Immature natural killer cell (primary cell): ENCODE results near the gene ICA1L. TPM values are rescaled to one million over a fixed set of nuclear protein-coding genes. Genes with fewer than 3 reads are reported as not detected.
"Not testable (repeated sequence)": the region's sequence is repeated elsewhere in the genome, so short reads cannot be mapped to it uniquely, and the experiment has no call there.

Source experiments
- DNase-seq, 3 donors: peaks; one replicate each; pipeline ENCODE4 v3.0.0; 2022; ENCODE audit warnings: mixed read lengths in 1 of 3
- H3K27ac Mint-ChIP-seq, 6 donors: one replicate each; pipeline ENCODE4 v1.8.0; 2020; ENCODE audit warnings: mixed read lengths in 6 of 6, mild to moderate bottlenecking in 5 of 6, inconsistent platforms in 4 of 6, moderate library complexity in 3 of 6
- H3K27me3 Mint-ChIP-seq, 3 donors: one replicate each; pipeline ENCODE4 v1.8.0; 2020 to 2021; ENCODE audit warnings: low read depth in 3 of 3, mild to moderate bottlenecking in 3 of 3, mixed read lengths in 3 of 3, moderate library complexity in 3 of 3, inconsistent platforms in 1 of 3
- H3K36me3 Mint-ChIP-seq, 3 donors: one replicate each; pipeline ENCODE4 v1.8.0; 2020; ENCODE audit warnings: mixed read lengths in 3 of 3, inconsistent platforms in 2 of 3, mild to moderate bottlenecking in 2 of 3
- H3K4me1 Mint-ChIP-seq, 2 donors: one replicate each; pipeline ENCODE4 v1.8.0; 2020; ENCODE audit warnings: inconsistent platforms in 2 of 2, mild to moderate bottlenecking in 2 of 2, mixed read lengths in 2 of 2, moderate library complexity in 1 of 2
- H3K4me3 Mint-ChIP-seq, 5 donors: one replicate each; pipeline ENCODE4 v1.8.0; 2020; ENCODE audit warnings: mild to moderate bottlenecking in 5 of 5, mixed read lengths in 5 of 5, inconsistent platforms in 3 of 5, moderate library complexity in 3 of 5
- H3K9me3 Mint-ChIP-seq, 6 donors: one replicate each; pipeline ENCODE4 v1.8.0; 2020; ENCODE audit warnings: mild to moderate bottlenecking in 6 of 6, mixed read lengths in 6 of 6, inconsistent platforms in 4 of 6, moderate library complexity in 3 of 6
- polyA plus RNA-seq, 3 donors: library from polyadenylated mRNA; unstranded; fragments of 300-500 nt; fragmentation: Illumina TruSeq; gene quantifications; one replicate each; pipeline ENCODE4 v1.2.3, GENCODE V29; 2021

ICA1L gene
- polyA plus RNA-seq, result 1 to 10 TPM; 4.6 to 4.9 (median 4.7) TPM

DNA sequence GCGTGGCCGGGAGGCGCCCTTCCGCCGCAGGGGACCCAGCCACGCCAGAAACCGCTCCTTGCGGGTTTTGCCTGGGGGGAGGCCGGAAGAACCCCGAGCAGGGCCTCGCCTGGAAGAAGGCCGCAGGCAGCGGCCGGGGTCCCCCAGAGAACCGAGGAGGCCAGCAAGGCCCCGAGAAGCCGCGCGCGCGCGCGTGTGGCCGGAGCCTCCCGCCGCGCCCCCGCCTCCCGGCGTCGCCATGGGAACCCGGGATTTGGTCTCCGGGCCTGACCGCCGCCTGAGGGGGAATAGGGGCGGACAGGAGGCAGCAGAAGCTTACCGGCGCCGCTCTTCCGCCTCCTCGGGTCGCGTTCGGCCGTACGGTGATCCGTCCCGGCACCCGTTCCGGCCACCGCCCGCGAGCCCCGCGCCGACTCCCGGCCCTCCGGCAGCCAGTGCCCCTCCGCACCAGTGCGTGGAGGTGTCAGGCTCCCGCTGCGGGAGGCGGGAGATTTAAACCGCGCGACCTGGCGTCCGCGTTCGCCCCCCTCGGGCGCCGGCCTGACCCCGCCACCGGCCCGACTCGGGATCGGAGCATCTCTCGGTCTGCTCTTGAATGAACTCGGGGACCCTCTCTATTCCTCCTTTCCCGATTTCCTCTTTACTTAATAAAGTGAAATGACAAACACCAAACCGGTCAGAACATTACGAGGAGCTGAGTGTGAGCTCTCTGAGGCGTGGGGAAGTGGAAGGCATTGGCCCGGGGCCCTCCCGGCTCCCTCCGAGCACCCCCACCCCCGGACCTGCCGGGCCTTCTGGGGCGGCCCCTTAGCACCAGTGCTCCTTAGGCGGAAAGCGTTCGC is at the start of gene ICA1L:
Gene ICA1L, minus strand, starts transcription at position 467 of the 842 bp plus-strand sequence. CDS start 42,757 bp downstream, outside the sequence.
- no peaks in the 10 kb centered on the region for H3K9me3 Mint-ChIP-seq
- peaks cover 0 to 6% (median 2%) of the 10 kb centered on the region in 3 donors for H3K27me3 Mint-ChIP-seq
- H3K4me3 Mint-ChIP-seq, result peak within 1 kb of the TSS; percentile 88 to 97 (median 95)
- H3K27ac Mint-ChIP-seq, result peak within 1 kb of the TSS; percentile 84 to 91 (median 87)
- peak; percentile 62 to 65 (median 63) for DNase-seq
- H3K36me3 Mint-ChIP-seq, result no peaks in the 10 kb centered on the region
- peaks cover 12 to 17% of the 10 kb centered on the region in 2 donors for H3K4me1 Mint-ChIP-seq

DNA sequence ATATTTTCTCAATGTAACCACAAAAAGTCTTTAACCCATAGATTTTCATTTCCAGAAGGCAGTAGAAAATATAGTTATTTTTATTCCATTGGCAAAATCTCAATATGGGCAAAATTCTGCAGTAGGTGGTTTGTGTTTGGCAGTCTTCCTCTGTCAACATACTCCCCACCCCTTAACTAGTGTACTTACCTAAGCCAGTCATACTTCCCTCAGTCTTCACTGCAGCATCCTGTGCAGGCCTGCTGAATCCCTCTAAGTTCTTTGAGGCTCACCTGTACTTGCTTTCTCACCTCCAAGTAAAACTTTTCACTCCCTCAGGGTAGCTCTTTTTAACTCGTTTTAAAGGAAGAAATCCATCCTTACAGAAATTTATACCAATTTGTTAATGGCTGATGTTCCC is 47.3 kb upstream of the ICA1L start:
- Mint-ChIP-seq H3K27ac (no peak overlapping the region), H3K4me1 (no peaks in the 10 kb centered on the region)
- no peak for DNase-seq

GRCh38 chr2:202912342-202913201 is 41.0 kb upstream of the ICA1L start:
- Mint-ChIP-seq H3K27ac (peak overlapping the region; percentile 93 to 99 (median 97)), H3K4me1 (peaks cover 16 to 42% of the 10 kb centered on the region in 2 donors), H3K4me3 (peak overlapping the region; percentile 97 to 99 (median 98))
- peak; percentile 1 to 6 (median 1) for DNase-seq
- not testable (repeated sequence) for H3K27me3 Mint-ChIP-seq, H3K9me3 Mint-ChIP-seq, H3K36me3 Mint-ChIP-seq

More for the DNA sequence above, 47.3 kb upstream of the ICA1L start:
- Mint-ChIP-seq H3K36me3 (peaks cover 4 to 10% (median 6%) of the 10 kb centered on the region in 3 donors), H3K4me3 (no peak overlapping the region), H3K27me3 (no peaks in the 10 kb centered on the region), H3K9me3 (no peaks in the 10 kb centered on the region)

DNA sequence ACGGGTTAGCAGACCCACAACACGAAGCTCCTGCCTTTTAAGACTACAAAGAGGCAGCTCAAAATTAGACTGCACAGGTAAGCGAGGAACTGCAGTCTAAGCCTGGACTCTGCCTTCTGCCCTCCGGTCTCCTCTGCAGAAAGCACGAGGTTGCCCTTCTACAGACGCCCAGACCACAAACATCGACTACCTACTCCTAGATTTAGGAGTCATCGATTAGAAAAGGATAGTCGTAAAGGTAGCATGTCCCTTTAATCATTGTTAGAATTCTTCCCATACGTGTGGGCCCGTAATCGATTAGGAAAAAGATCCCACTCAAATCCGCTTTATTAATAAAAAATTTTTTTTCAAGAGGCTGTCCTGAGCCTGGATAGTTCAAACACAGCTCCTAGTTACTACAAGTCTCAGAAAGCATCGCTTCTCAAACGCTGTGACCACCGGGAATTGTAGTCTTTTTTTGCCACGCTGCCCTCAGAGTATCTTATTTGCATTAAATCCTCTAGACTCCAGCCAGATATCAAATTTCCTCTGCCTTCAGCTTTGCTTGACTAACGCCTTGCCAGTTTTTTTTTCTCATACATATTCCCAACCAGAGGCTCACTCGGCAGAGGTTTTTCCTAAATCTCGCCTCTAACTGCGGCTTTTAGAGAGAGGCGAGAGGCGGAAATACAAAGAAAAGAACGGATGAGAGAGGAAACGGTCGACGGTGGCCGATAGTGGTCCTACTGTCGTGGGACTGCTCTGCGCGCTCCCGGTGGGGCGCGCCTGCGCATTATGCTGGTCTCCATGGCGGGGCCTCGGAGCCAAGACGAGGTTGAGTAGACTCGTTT is 40.2 kb upstream of the ICA1L start, which contains the start of the genes CARF and WDR12:
Gene CARF, plus strand, starts transcription at position 764 of the 830 bp plus-strand sequence. CDS start 29,628 bp downstream, outside the sequence.
Gene WDR12, minus strand, starts transcription at position 162 of the 830 bp plus-strand sequence. CDS start 197 bp downstream, outside the sequence.
- peak; percentile 91 to 92 (median 91) for DNase-seq
- H3K36me3 Mint-ChIP-seq, result no peaks in the 10 kb centered on the region
- H3K4me3 Mint-ChIP-seq, result peak within 1 kb of the TSS; percentile 97 to 99 (median 98)
- H3K27ac Mint-ChIP-seq, result peak within 1 kb of the TSS; percentile 93 to 99 (median 97)
- no peaks in the 10 kb centered on the region for H3K9me3 Mint-ChIP-seq
- peaks cover 16 to 42% of the 10 kb centered on the region in 2 donors for H3K4me1 Mint-ChIP-seq
- H3K27me3 Mint-ChIP-seq, result peaks cover 5 to 6% (median 5%) of the 10 kb centered on the region in 3 donors

- Mint-ChIP-seq H3K9me3 (no peaks in the 10 kb centered on the region), H3K36me3 (peaks cover 0 to 2% (median 0%) of the 10 kb centered on the region in 3 donors), H3K27me3 (peaks cover 5 to 6% (median 5%) of the 10 kb centered on the region in 3 donors), H3K4me1 (peaks cover 16 to 42% of the 10 kb centered on the region in 2 donors), H3K4me3 (peak overlapping the region; percentile 97 to 99 (median 98)), H3K27ac (peak overlapping the region; percentile 93 to 99 (median 97))
- no peak for DNase-seq
Observed at GRCh38 chr2:202911203-202911511, 39.6 kb upstream of the ICA1L start.

GRCh38 chr2:202910698-202911097 is 39.1 kb upstream of the ICA1L start:
- Mint-ChIP-seq H3K36me3 (peaks cover 0 to 3% (median under 1%) of the 10 kb centered on the region in 3 donors), H3K27ac (peak overlapping the region in 4 of 6 donors; percentile 93 to 99 (median 98)), H3K9me3 (no peaks in the 10 kb centered on the region), H3K4me3 (peak overlapping the region; percentile 97 to 99 (median 98)), H3K27me3 (peaks cover 5 to 6% (median 5%) of the 10 kb centered on the region in 3 donors), H3K4me1 (peaks cover 16 to 42% of the 10 kb centered on the region in 2 donors)
- no peak for DNase-seq

DNA sequence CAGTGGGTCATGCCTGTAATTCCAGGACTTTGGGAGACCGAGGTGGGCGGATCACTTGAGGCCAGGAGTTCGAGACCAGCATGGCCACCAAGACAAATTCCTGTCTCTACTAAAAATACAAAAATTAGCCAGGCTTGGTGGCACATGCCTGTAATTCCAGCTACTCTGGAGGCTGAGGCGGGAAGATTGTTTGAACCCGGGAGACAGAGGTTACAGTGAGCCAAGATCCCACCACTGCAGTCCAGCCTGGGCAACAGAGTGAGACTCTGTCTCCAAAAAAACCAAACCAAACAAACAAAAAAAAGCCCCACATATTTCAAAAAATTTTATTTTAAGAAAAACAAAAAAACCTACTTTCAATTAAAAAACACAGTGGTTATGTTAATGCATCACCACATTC is 38.7 kb upstream of the ICA1L start:
- H3K4me1 Mint-ChIP-seq, result peaks cover 16 to 42% of the 10 kb centered on the region in 2 donors
- H3K27me3 Mint-ChIP-seq, H3K9me3 Mint-ChIP-seq, H3K36me3 Mint-ChIP-seq, DNase-seq: not testable (repeated sequence)
- peak overlapping the region in 1 of 6 donors; percentile 99 for H3K27ac Mint-ChIP-seq
- H3K4me3 Mint-ChIP-seq, result peak overlapping the region; percentile 14 to 98 (median 97)

DNA sequence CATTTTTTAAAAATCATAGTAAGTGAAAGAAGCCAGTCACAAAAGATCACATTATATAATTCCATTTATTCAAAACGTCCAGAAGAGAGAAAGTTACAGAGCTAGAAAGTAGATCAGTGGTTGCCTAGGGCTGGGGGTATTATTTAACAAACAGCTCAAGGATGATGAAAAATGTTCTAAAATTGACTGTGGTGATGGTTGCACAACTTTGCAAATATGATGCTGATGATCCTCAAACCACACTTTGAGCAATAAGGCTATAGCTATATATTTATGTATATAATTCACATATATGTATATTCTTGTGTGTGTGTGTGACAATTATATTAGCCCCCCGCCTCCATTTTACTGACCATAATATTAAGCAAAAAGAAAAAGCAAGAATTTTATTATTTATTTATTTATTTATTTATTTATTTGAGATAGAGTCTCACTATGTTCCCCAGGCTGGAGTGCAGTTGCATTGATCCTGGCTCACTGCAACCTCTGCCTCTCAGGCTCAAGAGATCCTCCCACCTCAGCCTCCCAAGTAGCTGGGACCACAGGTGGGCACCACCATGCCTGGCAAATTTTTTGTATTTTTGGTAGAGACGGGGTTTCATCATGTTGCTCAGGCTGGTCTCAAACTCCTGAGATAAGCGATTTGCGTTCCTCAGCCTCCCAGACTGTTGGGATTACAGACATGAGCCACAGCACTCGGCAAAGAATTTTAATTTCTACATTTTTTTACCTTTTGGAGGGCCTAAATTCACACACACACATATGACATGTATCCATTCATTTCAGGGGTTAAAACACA is 38.0 kb upstream of the ICA1L start:
- no peak for DNase-seq
- Mint-ChIP-seq H3K4me3 (peak overlapping the region in 4 of 5 donors; percentile 14 to 97 (median 27)), H3K36me3 (peaks cover 3 to 10% (median 8%) of the 10 kb centered on the region in 3 donors), H3K27me3 (peaks cover 5 to 7% (median 6%) of the 10 kb centered on the region in 3 donors), H3K27ac (no peak overlapping the region), H3K4me1 (peaks cover 16 to 42% of the 10 kb centered on the region in 2 donors), H3K9me3 (no peaks in the 10 kb centered on the region)

- Mint-ChIP-seq H3K36me3 (peaks cover 5 to 19% (median 17%) of the 10 kb centered on the region in 3 donors), H3K27me3 (peaks cover 5 to 7% (median 6%) of the 10 kb centered on the region in 3 donors), H3K9me3 (no peaks in the 10 kb centered on the region), H3K4me3 (no peak overlapping the region), H3K4me1 (peaks cover 16 to 39% of the 10 kb centered on the region in 2 donors), H3K27ac (no peak overlapping the region)
- no peak for DNase-seq
Observed at GRCh38 chr2:202908186-202908585, 36.6 kb upstream of the ICA1L start.

GRCh38 chr2:202905507-202905906 is 33.9 kb upstream of the ICA1L start:
- H3K9me3 Mint-ChIP-seq, H3K27me3 Mint-ChIP-seq, H3K4me3 Mint-ChIP-seq, DNase-seq, H3K27ac Mint-ChIP-seq: not testable (repeated sequence)
- Mint-ChIP-seq H3K36me3 (peaks cover 5 to 22% (median 18%) of the 10 kb centered on the region in 3 donors), H3K4me1 (peaks cover 3 to 20% of the 10 kb centered on the region in 2 donors)

- Mint-ChIP-seq H3K27ac (no peak overlapping the region), H3K36me3 (peaks cover 18 to 31% (median 19%) of the 10 kb centered on the region in 3 donors), H3K4me3 (no peak overlapping the region), H3K27me3 (no peaks in the 10 kb centered on the region), H3K4me1 (no peaks in the 10 kb centered on the region), H3K9me3 (no peaks in the 10 kb centered on the region)
- no peak for DNase-seq
Observed at GRCh38 chr2:202885190-202885589, 13.6 kb upstream of the ICA1L start.

DNA sequence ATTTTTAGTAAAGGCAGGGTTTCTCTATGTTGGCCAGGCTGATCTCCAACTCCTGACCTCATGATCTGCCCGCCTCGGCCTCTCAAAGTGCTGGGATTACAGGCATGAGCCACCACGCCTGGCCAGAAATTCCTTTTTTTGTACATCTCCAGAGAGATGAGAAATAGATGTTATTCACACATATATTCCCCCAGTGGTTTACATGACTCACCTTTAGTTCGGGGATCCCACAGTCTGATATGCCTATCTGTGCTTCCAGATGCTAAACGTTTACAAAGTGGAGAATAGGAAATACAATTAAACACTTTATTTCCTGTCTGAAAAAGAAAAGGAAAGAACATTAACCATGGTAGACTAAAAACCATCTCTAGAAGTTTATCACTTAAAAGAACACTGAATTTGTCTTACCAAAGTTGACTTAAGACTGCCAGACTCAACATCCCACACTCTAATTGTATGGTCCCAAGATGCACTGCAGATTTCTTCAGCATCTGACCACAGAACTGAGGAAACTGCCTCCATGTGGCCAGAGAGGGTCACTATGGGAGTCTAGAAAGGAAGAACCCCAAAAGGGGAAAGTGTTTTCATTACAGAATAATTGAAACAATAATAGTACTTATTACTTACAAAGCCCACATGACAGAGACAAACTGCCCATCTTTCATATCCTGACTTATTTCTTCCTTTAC is 12.6 kb upstream of the ICA1L start:
- no peak for DNase-seq
- Mint-ChIP-seq H3K27me3 (no peaks in the 10 kb centered on the region), H3K4me3 (no peak overlapping the region), H3K36me3 (peaks cover 17 to 29% (median 19%) of the 10 kb centered on the region in 3 donors), H3K27ac (peak overlapping the region in 1 of 6 donors; percentile 5), H3K9me3 (no peaks in the 10 kb centered on the region), H3K4me1 (no peaks in the 10 kb centered on the region)
